Dedifferentiated amniotic fluid mesenchymal stem cell (primary cell): ENCODE results near the gene POLD2.
"Not testable (repeated sequence)": the region's sequence is repeated elsewhere in the genome, so short reads cannot be mapped to it uniquely, and the experiment has no call there.

Experiments used
- DNase-seq: peaks from one replicate; pipeline ENCODE4 v3.0.0-alpha.2; 2016; ENCODE audit errors: extremely low spot score

Gene POLD2

GRCh38 chr7:44139311-44140010 is 16.1 kb upstream of the POLD2 start:
- no peak for DNase-seq

DNA sequence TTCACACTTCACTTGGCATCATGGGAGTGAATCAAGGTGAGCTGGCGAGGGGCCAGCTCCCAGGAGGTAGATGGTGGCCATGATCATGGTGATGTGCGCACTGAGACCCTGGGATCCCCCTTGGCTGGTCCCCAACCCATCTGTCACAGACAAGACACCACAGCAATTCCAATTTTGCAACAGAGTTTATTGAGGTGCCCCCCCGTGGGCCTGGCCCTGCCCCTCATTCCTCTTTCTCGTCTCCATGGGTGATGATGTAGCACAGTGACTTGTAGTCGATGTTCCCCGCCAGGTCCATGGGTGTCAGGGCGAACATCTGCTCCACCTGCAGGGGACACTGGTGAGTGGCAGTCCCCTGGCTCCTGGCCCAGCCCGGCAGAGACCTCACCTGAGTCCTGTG is 15.3 kb upstream of the POLD2 start:
- DNase-seq = no peak

DNA sequence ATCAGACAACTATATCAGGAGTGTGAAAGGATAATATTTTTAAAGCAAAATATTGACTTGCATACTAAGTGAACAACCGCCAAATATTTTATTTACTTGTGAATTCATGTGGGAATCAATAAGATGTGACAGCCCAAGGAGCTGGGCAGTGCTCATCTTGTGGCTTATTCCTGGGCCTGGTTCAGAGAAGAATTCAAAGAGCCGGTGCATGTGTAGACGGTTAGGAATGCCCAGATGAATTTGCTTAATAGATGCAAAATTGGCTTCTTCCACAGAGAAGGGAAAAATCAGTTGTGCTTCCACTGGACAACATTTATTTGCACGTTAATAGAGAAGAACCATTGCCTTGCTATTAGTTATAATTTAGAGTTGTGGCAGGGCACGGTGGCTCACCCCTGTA is 13.4 kb upstream of the POLD2 start:
- no peak for DNase-seq

- DNase-seq = no peak
Observed at GRCh38 chr7:44134943-44135628, 11.7 kb upstream of the POLD2 start.

GRCh38 chr7:44133295-44133694 is 9.9 kb upstream of the POLD2 start:
- no peak for DNase-seq

DNA sequence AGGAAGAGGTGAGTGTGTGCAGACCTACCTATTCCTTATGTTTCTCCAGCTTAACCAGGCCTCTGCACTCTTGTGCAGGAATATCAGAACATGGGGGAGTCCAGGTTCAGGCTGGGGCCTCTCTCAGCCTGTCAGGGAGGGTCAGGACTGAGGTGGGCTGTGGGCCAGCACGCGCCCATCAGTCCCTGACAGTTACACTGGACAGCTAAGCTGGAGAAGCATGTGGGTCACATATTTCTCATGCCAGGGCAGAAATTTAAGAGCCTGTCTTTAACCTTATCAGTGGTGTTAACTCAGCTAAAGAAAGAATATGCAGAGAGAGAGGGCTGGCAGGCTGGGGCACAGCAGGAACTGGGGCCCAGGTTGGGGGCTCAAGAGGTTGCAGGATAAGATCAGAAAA is 8.7 kb upstream of the POLD2 start:
- DNase-seq = no peak

DNA sequence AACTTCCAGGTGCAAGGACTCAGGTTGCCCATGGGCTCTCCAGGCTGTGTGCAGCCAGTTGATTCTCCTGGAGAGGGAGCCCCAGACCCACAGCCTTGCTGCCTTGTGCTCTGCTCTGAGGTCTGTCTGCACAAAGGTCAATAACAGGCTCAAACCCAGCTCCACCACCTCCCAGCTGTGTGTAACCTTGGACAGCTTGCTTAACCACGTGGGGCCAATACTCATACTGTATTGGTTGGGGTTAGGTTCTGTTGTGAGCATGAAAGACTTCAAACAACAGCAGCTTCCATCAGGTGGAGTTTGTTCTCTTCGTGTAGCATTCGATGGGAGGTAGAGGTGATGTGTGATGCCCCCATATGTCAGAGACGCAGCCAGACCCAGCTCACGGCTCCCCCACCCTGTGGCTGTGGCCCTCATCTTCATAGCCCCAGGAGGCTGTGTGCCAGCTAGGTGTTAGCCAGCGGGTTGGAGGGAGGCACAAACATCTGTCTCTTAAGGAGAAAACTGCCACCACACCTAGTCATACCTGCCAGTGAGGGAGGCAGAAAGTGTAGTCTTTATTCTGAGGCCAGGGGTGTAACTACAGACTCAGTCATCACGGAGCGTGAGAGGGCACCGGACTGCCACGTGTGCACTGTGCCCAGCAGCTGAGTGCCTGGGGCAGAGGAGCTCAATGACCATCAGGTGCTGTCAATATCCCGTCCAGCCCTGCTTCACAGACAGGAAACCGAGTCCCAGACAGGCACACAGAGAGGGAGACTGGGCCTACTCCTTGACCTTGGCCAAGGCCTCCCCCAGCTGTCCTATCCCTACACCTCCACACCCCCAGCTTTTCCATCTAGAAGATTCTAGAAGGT is 8.1 kb upstream of the POLD2 start:
- DNase-seq = no peak

DNA sequence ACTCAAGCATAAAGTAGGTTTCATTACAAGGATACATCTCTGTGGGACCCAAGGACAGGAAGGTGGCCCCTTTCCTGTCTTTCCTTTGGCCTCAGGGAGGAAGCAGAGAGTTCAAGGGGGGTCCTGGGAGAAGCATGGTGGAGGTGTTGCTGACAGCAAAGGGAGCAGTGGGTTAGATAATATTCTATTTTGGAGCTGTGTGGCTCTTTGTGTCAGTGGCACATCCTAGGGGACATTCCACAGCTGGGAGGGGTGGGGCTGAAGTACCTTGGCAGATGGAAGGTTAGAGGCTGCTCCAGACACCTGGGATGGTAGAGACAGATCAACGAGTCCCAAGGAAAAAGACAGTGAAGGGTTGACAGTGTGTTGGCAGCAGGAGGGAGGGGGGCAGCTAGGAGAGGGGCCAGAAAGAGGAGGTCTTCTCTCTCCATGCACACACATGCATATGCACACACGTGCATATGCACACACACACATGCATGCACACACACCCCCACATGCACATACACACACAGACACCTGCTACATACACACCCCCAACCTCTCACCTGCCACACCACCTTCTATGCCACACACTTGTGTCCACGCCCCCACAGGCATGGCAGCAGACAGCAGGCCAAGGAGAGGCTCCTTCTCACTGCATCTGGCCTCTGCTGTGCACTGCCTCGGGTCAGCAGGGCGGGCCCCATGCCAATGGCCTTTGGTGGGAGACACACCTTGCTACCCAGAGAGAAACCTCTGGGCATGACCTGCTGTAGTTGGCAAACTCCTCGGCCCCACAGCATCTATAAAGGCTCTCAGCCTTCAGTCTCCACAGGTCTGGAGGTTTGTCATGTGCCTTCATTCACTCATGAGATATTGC is 5.6 kb upstream of the POLD2 start:
- no peak for DNase-seq

GRCh38 chr7:44127161-44127560 is 3.8 kb upstream of the POLD2 start:
- DNase-seq = no peak

GRCh38 chr7:44126574-44126973 is 3.2 kb upstream of the POLD2 start:
- not testable (repeated sequence) for DNase-seq

GRCh38 chr7:44124822-44125202 is 1.5 kb upstream of the POLD2 start:
- no peak for DNase-seq

- no peak for DNase-seq
Observed at GRCh38 chr7:44122529-44122928, 819 bp downstream of the POLD2 start.

- no peak for DNase-seq
Observed at GRCh38 chr7:44121761-44122420, 1.5 kb downstream of the POLD2 start.

DNA sequence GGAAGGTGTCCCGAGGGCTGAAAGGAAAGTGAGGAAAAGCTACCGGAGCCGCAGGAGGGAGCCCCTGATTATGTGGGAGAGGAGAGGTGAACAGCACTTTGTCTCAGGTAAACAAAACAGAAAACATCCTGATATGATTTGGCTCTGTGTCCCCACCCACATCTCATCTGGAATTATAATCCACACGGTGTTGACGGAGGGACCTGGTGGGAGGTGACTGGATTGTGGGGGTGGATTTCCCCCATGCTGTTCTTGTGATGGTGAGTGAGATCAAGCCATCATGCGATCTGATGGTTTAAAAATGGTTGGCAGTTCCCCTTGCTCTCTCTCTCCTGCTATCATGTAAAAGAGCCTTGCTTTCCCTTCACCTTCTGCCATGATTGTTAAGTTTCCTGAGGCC is 3.0 kb downstream of the POLD2 start:
- no peak for DNase-seq

DNA sequence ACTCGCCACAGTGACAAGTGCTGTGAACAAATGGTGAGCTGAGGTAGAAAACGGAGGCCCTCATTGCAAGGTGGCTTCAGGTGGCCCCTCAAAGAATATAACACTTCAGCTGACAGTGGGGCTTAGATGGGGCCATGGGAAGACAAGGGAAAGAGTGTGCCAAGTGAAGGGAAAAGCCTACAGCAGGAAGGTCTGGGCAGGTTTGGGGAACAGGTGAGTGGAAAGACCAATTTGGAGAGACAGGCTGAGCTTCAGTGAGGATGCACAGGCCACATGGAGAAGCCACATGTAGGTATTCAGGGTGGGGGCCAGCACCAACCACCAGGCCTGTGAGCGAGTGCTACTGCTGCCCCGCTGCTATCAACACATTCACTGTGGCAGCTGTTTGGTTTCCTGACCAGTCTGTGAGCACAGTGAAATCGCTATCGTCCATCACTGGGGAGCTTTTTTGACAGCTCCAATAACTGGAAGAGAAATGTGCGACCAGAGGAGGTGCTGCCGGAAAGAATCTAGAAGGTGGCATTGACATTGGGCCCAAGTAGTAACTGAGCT is 3.4 kb downstream of the POLD2 start:
- DNase-seq = no peak

DNA sequence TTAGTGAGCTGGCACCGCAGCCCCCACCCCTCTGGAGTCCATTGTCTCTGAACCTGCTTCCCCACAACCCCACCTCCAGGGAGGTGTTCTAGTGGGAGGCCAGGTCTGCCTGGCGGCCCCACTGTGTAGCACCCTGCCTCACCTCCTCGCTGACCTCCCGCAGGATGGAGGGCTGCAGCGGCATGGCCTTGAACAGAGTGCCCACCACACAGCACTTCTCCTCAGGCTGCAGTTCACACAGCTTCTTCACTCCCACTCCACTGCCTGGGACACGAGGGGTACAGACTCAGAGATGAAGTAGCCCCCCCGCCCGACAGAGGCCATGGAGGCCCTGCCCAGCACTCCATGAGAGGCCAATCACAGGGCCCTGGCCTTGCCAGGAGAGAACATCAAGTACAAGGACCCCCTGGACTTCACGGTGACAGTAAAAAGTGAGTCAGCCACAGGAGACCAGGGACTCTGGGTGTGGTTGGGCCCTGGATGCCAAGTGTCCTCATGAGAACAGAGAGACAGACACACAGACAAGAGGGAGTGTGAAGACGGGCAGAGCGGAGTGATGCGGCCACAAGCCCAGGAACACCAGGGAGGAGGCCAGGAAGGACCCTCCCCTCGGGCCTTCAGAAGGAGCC is 5.4 kb downstream of the POLD2 start:
- DNase-seq = no peak

GRCh38 chr7:44116789-44117666 is 6.3 kb downstream of the POLD2 start:
- no peak for DNase-seq

- DNase-seq = no peak
Observed at GRCh38 chr7:44116087-44116788, 7.1 kb downstream of the POLD2 start.
